Sigmoid colon (tissue), 7 donors: Measurements from ENCODE around the gene ZNF865. TPM values are rescaled to one million over a fixed set of nuclear protein-coding genes. Genes with fewer than 3 reads are reported as not detected.

Experiments used
- DNase-seq: peaks from one replicate; pipeline ENCODE4 v3.0.0-alpha.2; 2019
- H3K27ac ChIP-seq, 4 donors: fragments of 200-600 bp; sonication (generic); one replicate each; pipeline ENCODE4 v1.5.1; 2016 to 2019; ENCODE audit warnings: mild to moderate bottlenecking in 1 of 4
- H3K27me3 ChIP-seq, 3 donors: fragments of 200-600 bp; sonication (generic); one replicate each; pipeline ENCODE4 v1.5.1; 2019; ENCODE audit warnings: mild to moderate bottlenecking in 1 of 3
- H3K36me3 ChIP-seq, 4 donors: fragments of 200-600 bp; sonication (generic); one replicate each; pipeline ENCODE4 v1.5.1; 2016 to 2019
- H3K4me1 ChIP-seq, 4 donors: fragments of 200-600 bp; sonication (generic); one replicate each; pipeline ENCODE4 v1.5.1; 2017 to 2019
- H3K4me3 ChIP-seq, 4 donors: fragments of 200-600 bp; sonication (generic); one replicate each; pipeline ENCODE4 v1.5.1; 2017 to 2019; ENCODE audit warnings: mild to moderate bottlenecking in 2 of 4, moderate library complexity in 1 of 4
- H3K9me3 ChIP-seq, 4 donors: fragments of 200-600 bp in 3 of 4; sonication (generic) in 3 of 4; one replicate each; pipeline versions ENCODE4 v1.5.1 to v1.6.1; 2013 to 2019
- CTCF ChIP-seq, 4 experiments: fragments of 450-650 bp in 3 of 4; fragments of 200-600 bp in 1 of 4; IDR thresholded peaks; one replicate each; pipeline ENCODE4 v1.5.1; 2016 to 2019; ENCODE audit warnings: antibody characterized with exemption in 4 of 4, mild to moderate bottlenecking in 3 of 4, moderate library complexity in 2 of 4
- EP300 ChIP-seq, 4 donors: sonication (generic); formaldehyde crosslinking; IDR thresholded peaks; one replicate each; pipeline ENCODE4 v1.6.1; 2017; ENCODE audit warnings: antibody characterized with exemption in 4 of 4
- POLR2A ChIP-seq, 2 donors: fragments of 450-650 bp; IDR thresholded peaks; one replicate each; pipeline ENCODE4 v1.6.1; 2016; ENCODE audit warnings: antibody characterized with exemption in 2 of 2, mild to moderate bottlenecking in 2 of 2, moderate library complexity in 2 of 2
- POLR2AphosphoS5 ChIP-seq, 4 donors: sonication (generic); formaldehyde crosslinking; IDR thresholded peaks; one replicate each; pipeline ENCODE4 v1.6.1; 2017; ENCODE audit warnings: antibody characterized with exemption in 4 of 4
- WGBS, 2 donors: extraction: QIAGEN DNeasy Blood & Tissue Kit; methylation state at CpG; one replicate each; pipeline ENCODE4 v1.1.7; 2013; 5-methylcytosine and 5-hydroxymethylcytosine counted together
- intact Hi-C: fragments of 100-400 bp; cut with DNase I; formaldehyde crosslinking; loops from one replicate; pipeline ENCODE4 v1.15.1; 2023
- polyA plus RNA-seq, 3 donors: library from polyadenylated mRNA; stranded (reverse); fragments of 200-250 nt; gene quantifications; one replicate each; pipeline ENCODE4 v1.2.3, GENCODE V29; 2013
- total RNA-seq, 4 donors: library from RNA; depleted of rRNA; stranded (reverse); fragments of >200 nt; gene quantifications; one replicate each; pipeline ENCODE4 v1.1.0, GENCODE V29; 2016
- donor health status: healthy with polysubstance abuse.
- donor health status: Bipolar disorder and iron deficiency.
- donor health status: healthy.

The ZNF865 gene
- total and polyA plus RNA-seq, 7 donors: 2.3 to 9.3 (median 3.0) TPM

- Histone ChIP-seq H3K27me3 (no peaks in the 10 kb centered on the region), H3K36me3 (peaks cover 7 to 34% (median 18%) of the 10 kb centered on the region in 4 donors), H3K4me3 (no peak overlapping the region), H3K27ac (no peak overlapping the region), H3K9me3 (no peaks in the 10 kb centered on the region), H3K4me1 (peaks cover 0 to 14% (median 13%) of the 10 kb centered on the region in 4 donors)
- TF ChIP-seq CTCF (IDR thresholded peaks at IDR 0.05) (no peak), EP300 (IDR thresholded peaks at IDR 0.05) (no peak), POLR2A (IDR thresholded peaks at IDR 0.05) (no peak), POLR2AphosphoS5 (IDR thresholded peaks at IDR 0.05) (no peak)
- intact Hi-C loops: no loop called here
- DNase-seq: no peak
- WGBS, 2 donors: 82 to 86% methylated on average over 9 of the region's 9 CpGs
These were observed 15.8 kb downstream of the ZNF865 start for GRCh38 chr19:55621205-55621672.

- 96 to 97% methylated on average over 55 of the region's 55 CpGs for WGBS, 2 donors
- Histone ChIP-seq H3K36me3 (peaks cover 2 to 29% (median 13%) of the 10 kb centered on the region in 4 donors), H3K4me3 (no peak overlapping the region), H3K27me3 (no peaks in the 10 kb centered on the region), H3K9me3 (no peaks in the 10 kb centered on the region), H3K4me1 (peaks cover 0 to 14% (median 13%) of the 10 kb centered on the region in 4 donors), H3K27ac (no peak overlapping the region)
- intact Hi-C loops: no loop called here
- no peak for DNase-seq
- TF ChIP-seq EP300 (IDR thresholded peaks at IDR 0.05) (no peak), POLR2AphosphoS5 (IDR thresholded peaks at IDR 0.05) (no peak), CTCF (IDR thresholded peaks at IDR 0.05) (no peak), POLR2A (IDR thresholded peaks at IDR 0.05) (no peak)
These were observed 16.3 kb downstream of the ZNF865 start for GRCh38 chr19:55621673-55622231.

- H3K27ac ChIP-seq: no peak overlapping the region
- TF ChIP-seq POLR2AphosphoS5 (IDR thresholded peaks at IDR 0.05) (no peak), POLR2A (IDR thresholded peaks at IDR 0.05) (no peak), CTCF (IDR thresholded peaks at IDR 0.05) (no peak), EP300 (IDR thresholded peaks at IDR 0.05) (no peak)
These were observed 17.0 kb downstream of the ZNF865 start for GRCh38 chr19:55622242-55622969.

GRCh38 chr19:55623130-55623529 is 17.7 kb downstream of the ZNF865 start:
- H3K4me3 ChIP-seq: no peak overlapping the region
- no peak for DNase-seq
- intact Hi-C loops: no loop called here
- H3K9me3 ChIP-seq: no peaks in the 10 kb centered on the region
- H3K36me3 ChIP-seq: peaks cover 0 to 16% (median 6%) of the 10 kb centered on the region in 4 donors
- TF ChIP-seq CTCF (IDR thresholded peaks at IDR 0.05) (no peak), POLR2A (IDR thresholded peaks at IDR 0.05) (no peak), EP300 (IDR thresholded peaks at IDR 0.05) (no peak), POLR2AphosphoS5 (IDR thresholded peaks at IDR 0.05) (no peak)
- H3K27me3 ChIP-seq: no peaks in the 10 kb centered on the region
- WGBS, 2 donors: 95 to 97% methylated on average over 7 of the region's 7 CpGs
- peak overlapping the region; percentile 91 to 97 (median 94) for H3K27ac ChIP-seq
- peaks cover 0 to 14% (median 13%) of the 10 kb centered on the region in 4 donors for H3K4me1 ChIP-seq

More at GRCh38 chr19:55622242-55622969, 17.0 kb downstream of the ZNF865 start:
- intact Hi-C loops: no loop called here
- peaks cover 0 to 14% (median 13%) of the 10 kb centered on the region in 4 donors for H3K4me1 ChIP-seq
- no peaks in the 10 kb centered on the region for H3K9me3 ChIP-seq
- DNase-seq: no peak
- no peak overlapping the region for H3K4me3 ChIP-seq
- H3K27me3 ChIP-seq: no peaks in the 10 kb centered on the region
- WGBS, 2 donors: 95% methylated on average over 40 of the region's 40 CpGs
- H3K36me3 ChIP-seq: peaks cover 0 to 23% (median 8%) of the 10 kb centered on the region in 4 donors
